NCI-H2171 (cell line): ENCODE data around the gene STMN1.

Source experiments
- DNase-seq: peaks from one replicate; lab custom pipeline; 2025; lab: John Stamatoyannopoulos, UW

The STMN1 gene

GRCh38 chr1:25895365-25895990 is 10.7 kb downstream of the STMN1 start:
- DNase-seq = peak; percentile 86

GRCh38 chr1:25893116-25893515 is 13.1 kb downstream of the STMN1 start:
- DNase-seq = no peak

GRCh38 chr1:25891606-25892005 is 14.6 kb downstream of the STMN1 start:
- DNase-seq = no peak

- DNase-seq = no peak
Measured at GRCh38 chr1:25890239-25891034, 15.8 kb downstream of the STMN1 start.

GRCh38 chr1:25889470-25889869 is 16.7 kb downstream of the STMN1 start:
- no peak for DNase-seq

GRCh38 chr1:25888426-25888987 is 17.7 kb downstream of the STMN1 start:
- DNase-seq = no peak

- DNase-seq = no peak
Measured at GRCh38 chr1:25885602-25886001, 20.6 kb downstream of the STMN1 start.

- DNase-seq = no peak
Measured at GRCh38 chr1:25881266-25881665, 25.0 kb downstream of the STMN1 start.

- DNase-seq = no peak
Measured at GRCh38 chr1:25880518-25880917, 25.7 kb downstream of the STMN1 start.

GRCh38 chr1:25879675-25880074 is 26.5 kb downstream of the STMN1 start:
- no peak for DNase-seq

GRCh38 chr1:25878690-25879089 is 27.5 kb downstream of the STMN1 start:
- no peak for DNase-seq

GRCh38 chr1:25877155-25877554 is 29.1 kb downstream of the STMN1 start:
- DNase-seq = no peak

GRCh38 chr1:25876693-25877077 is 29.5 kb downstream of the STMN1 start:
- no peak for DNase-seq

GRCh38 chr1:25875856-25876692 is 30.1 kb downstream of the STMN1 start:
- DNase-seq = no peak

- DNase-seq = peak; percentile 29
Measured at GRCh38 chr1:25875154-25875855, 30.9 kb downstream of the STMN1 start, which contains the start of gene PAQR7. TSS of gene PAQR7 (minus strand) at chr1:25875708. CDS start at chr1:25863839, 11,869 bp downstream.

- no peak for DNase-seq
Measured at GRCh38 chr1:25874635-25875153, 31.5 kb downstream of the STMN1 start.

- DNase-seq = no peak
Measured at GRCh38 chr1:25874209-25874608, 32.0 kb downstream of the STMN1 start.

- DNase-seq = no peak
Measured at GRCh38 chr1:25873120-25873519, 33.1 kb downstream of the STMN1 start.

GRCh38 chr1:25872713-25873112 is 33.5 kb downstream of the STMN1 start:
- DNase-seq = no peak

- no peak for DNase-seq
Measured at GRCh38 chr1:25871704-25872494, 34.3 kb downstream of the STMN1 start.
